CD14-positive monocyte (primary cell): Measurements from ENCODE around the gene KLRC3. TPM values are rescaled to one million over a fixed set of nuclear protein-coding genes. Genes with fewer than 3 reads are reported as not detected.
"Not testable (repeated sequence)": the region's sequence is repeated elsewhere in the genome, so short reads cannot be mapped to it uniquely, and the experiment has no call there.

ENCODE experiments used
- DNase-seq, 3 donors: peaks; one replicate each; pipeline ENCODE4 v3.0.0-alpha.2; 2011 to 2022
- H2AFZ ChIP-seq: 2 replicates; pipeline ENCODE4 v1.6.0; 2012; ENCODE audit warnings: mild to moderate bottlenecking, low read depth, low read length, inconsistent platforms; ENCODE audit not compliant: insufficient read depth, poor library complexity, severe bottlenecking
- H3K27ac ChIP-seq, 2 donors: 1 replicate in 1 of 2; 2 replicates in 1 of 2; pipeline ENCODE4 v1.5.1; 2012 to 2013; ENCODE audit warnings: low read length in 2 of 2, control low read depth in 1 of 2, inconsistent platforms in 1 of 2, low read depth in 1 of 2, mild to moderate bottlenecking in 1 of 2
- H3K27me3 ChIP-seq, 2 donors: one replicate each; pipeline versions ENCODE4 v1.6.0 to v1.6.1; 2011 to 2013; ENCODE audit warnings: low read length in 2 of 2; ENCODE audit not compliant: control insufficient read depth in 2 of 2, insufficient read depth in 2 of 2
- H3K36me3 ChIP-seq, 2 donors: replicated peaks in 1 of 2; 1 replicate in 1 of 2; 2 replicates in 1 of 2; pipeline versions ENCODE4 v1.5.1 to v1.6.1; 2012 to 2013; ENCODE audit warnings: low read length in 2 of 2, control low read depth in 1 of 2, inconsistent platforms in 1 of 2, mild to moderate bottlenecking in 1 of 2; ENCODE audit not compliant: insufficient read depth in 2 of 2, control insufficient read depth in 1 of 2
- H3K4me1 ChIP-seq, 2 donors: 1 replicate in 1 of 2; 2 replicates in 1 of 2; pipeline versions ENCODE4 v1.5.1 to v1.6.1; 2012 to 2013; ENCODE audit warnings: low read length in 2 of 2, control low read depth in 1 of 2, inconsistent platforms in 1 of 2, mild to moderate bottlenecking in 1 of 2, moderate library complexity in 1 of 2; ENCODE audit not compliant: insufficient read depth in 2 of 2, control insufficient read depth in 1 of 2
- H3K4me2 ChIP-seq: replicated peaks from 2 replicates; pipeline ENCODE3; 2012; ENCODE audit warnings: low read length, moderate library complexity, mild to moderate bottlenecking; ENCODE audit not compliant: poor library complexity, severe bottlenecking; ENCODE audit errors: extremely low read depth
- H3K4me3 ChIP-seq, 3 experiments: fragments of 200-600 bp in 1 of 3; sonication (generic) in 1 of 3; replicated peaks in 1 of 3; 1 replicate in 2 of 3; 2 replicates in 1 of 3; pipeline ENCODE4 v1.5.1; 2011 to 2013; ENCODE audit warnings: low read length in 3 of 3, mild to moderate bottlenecking in 3 of 3, control low read depth in 2 of 3, low read depth in 2 of 3, inconsistent platforms in 1 of 3, moderate library complexity in 1 of 3
- H3K79me2 ChIP-seq: 2 replicates; pipeline ENCODE4 v1.6.0; 2012; ENCODE audit warnings: mild to moderate bottlenecking, control low read depth, inconsistent platforms, low read length, moderate library complexity; ENCODE audit not compliant: insufficient read depth
- H3K9ac ChIP-seq: 2 replicates; pipeline ENCODE4 v1.6.0; 2017; ENCODE audit warnings: low read length, mild to moderate bottlenecking; ENCODE audit not compliant: insufficient read depth, poor library complexity, severe bottlenecking
- H3K9me3 ChIP-seq, 2 donors: replicated peaks in 1 of 2; 1 replicate in 1 of 2; 2 replicates in 1 of 2; pipeline versions ENCODE4 v1.5.1 to v1.6.1; 2012 to 2013; ENCODE audit warnings: low read length in 2 of 2, control low read depth in 1 of 2; ENCODE audit not compliant: control insufficient read depth in 1 of 2, insufficient read depth in 1 of 2
- H4K20me1 ChIP-seq: 2 replicates; pipeline ENCODE4 v1.6.0; 2012; ENCODE audit warnings: mild to moderate bottlenecking, low read length, control low read depth, moderate library complexity; ENCODE audit not compliant: insufficient read depth
- H3K27ac Mint-ChIP-seq, 7 donors: one replicate each; pipeline ENCODE4 v1.8.0; 2020; ENCODE audit warnings: mild to moderate bottlenecking in 7 of 7, mixed read lengths in 7 of 7, moderate library complexity in 6 of 7, inconsistent platforms in 2 of 7
- H3K27me3 Mint-ChIP-seq, 3 donors: one replicate each; pipeline ENCODE4 v1.8.0; 2021 to 2022; ENCODE audit warnings: low read depth in 3 of 3, mild to moderate bottlenecking in 3 of 3, mixed read lengths in 3 of 3, moderate library complexity in 3 of 3, inconsistent platforms in 1 of 3
- H3K36me3 Mint-ChIP-seq, 2 donors: one replicate each; pipeline ENCODE4 v1.8.0; 2020; ENCODE audit warnings: mixed read lengths in 2 of 2, inconsistent platforms in 1 of 2, mild to moderate bottlenecking in 1 of 2
- H3K4me1 Mint-ChIP-seq: one replicate; pipeline ENCODE4 v1.8.0; 2020; ENCODE audit warnings: mild to moderate bottlenecking, mixed read lengths
- H3K4me3 Mint-ChIP-seq, 2 donors: one replicate each; pipeline ENCODE4 v1.8.0; 2020; ENCODE audit warnings: mild to moderate bottlenecking in 2 of 2, mixed read lengths in 2 of 2, moderate library complexity in 1 of 2
- H3K9me3 Mint-ChIP-seq, 7 donors: one replicate each; pipeline ENCODE4 v1.8.0; 2020 to 2022; ENCODE audit warnings: mixed read lengths in 7 of 7, mild to moderate bottlenecking in 6 of 7, moderate library complexity in 6 of 7, inconsistent platforms in 2 of 7
- WGBS: methylation state at CpG from one replicate; pipeline ENCODE4 v1.1.5; 2013; ENCODE audit warnings: missing lambda C conversion rate; ENCODE audit not compliant: insufficient coverage; 5-methylcytosine and 5-hydroxymethylcytosine counted together
- intact Hi-C, 2 donors: fragments of 100-400 bp; cut with micrococcal nuclease; formaldehyde crosslinking; loops; one replicate each; pipeline versions ENCODE4 v1.15.0 to v1.15.1; 2023
- polyA plus RNA-seq, 3 donors: library from polyadenylated mRNA; depleted of rRNA in 1 of 3; unstranded in 2 of 3; stranded (reverse) in 1 of 3; fragments of 300-500 nt in 2 of 3; fragments of >200 nt in 1 of 3; fragmentation: Illumina TruSeq in 2 of 3; gene quantifications; 1 replicate in 2 of 3; 2 replicates in 1 of 3; pipeline ENCODE4 v1.2.3, GENCODE V29; 2012 to 2021

KLRC3 gene
- polyA plus RNA-seq, 3 donors: not detected

- H3K4me1 Mint-ChIP-seq, H3K27me3 Mint-ChIP-seq, H4K20me1 ChIP-seq, H3K4me3 Mint-ChIP-seq, intact Hi-C loops, H3K79me2 ChIP-seq, H3K36me3 ChIP-seq, H3K27me3 ChIP-seq, H3K4me3 ChIP-seq, H3K9me3 ChIP-seq, H3K27ac ChIP-seq, H3K4me1 ChIP-seq, H3K4me2 ChIP-seq, DNase-seq, H2AFZ ChIP-seq, H3K9me3 Mint-ChIP-seq, H3K36me3 Mint-ChIP-seq, H3K9ac ChIP-seq, H3K27ac Mint-ChIP-seq: not testable (repeated sequence)
- no CpG with 5 or more reads among the region's 2 CpGs for WGBS
Measured at GRCh38 chr12:10437601-10438000, 17.2 kb upstream of the KLRC3 start.

GRCh38 chr12:10435816-10436215 lies 15.4 kb upstream of the KLRC3 start, which contains the start of gene KLRC2:
TSS of gene KLRC2 (minus strand) at chr12:10436010. CDS start at chr12:10435986, 24 bp downstream.
- H3K4me1 Mint-ChIP-seq, H3K36me3 Mint-ChIP-seq, H3K9me3 Mint-ChIP-seq, H3K9me3 ChIP-seq, H3K36me3 ChIP-seq, H3K9ac ChIP-seq, H3K27me3 Mint-ChIP-seq, H3K4me1 ChIP-seq, H3K27ac Mint-ChIP-seq, H3K27ac ChIP-seq, DNase-seq, intact Hi-C loops, H3K4me3 Mint-ChIP-seq, H3K79me2 ChIP-seq, H4K20me1 ChIP-seq, H3K4me2 ChIP-seq, H2AFZ ChIP-seq, H3K27me3 ChIP-seq, H3K4me3 ChIP-seq: not testable (repeated sequence)
- WGBS: no CpG with 5 or more reads among the region's 3 CpGs

- intact Hi-C loops, H3K27ac Mint-ChIP-seq: not testable (repeated sequence)
Measured at GRCh38 chr12:10430623-10431022, 10.2 kb upstream of the KLRC3 start.

GRCh38 chr12:10425938-10426337 lies 5.5 kb upstream of the KLRC3 start:
- H3K27ac ChIP-seq, H3K4me3 ChIP-seq, H3K36me3 Mint-ChIP-seq, H3K27me3 Mint-ChIP-seq, H3K9me3 ChIP-seq, H2AFZ ChIP-seq, H3K27ac Mint-ChIP-seq, H3K4me2 ChIP-seq, H3K9ac ChIP-seq, H4K20me1 ChIP-seq, intact Hi-C loops, H3K4me1 Mint-ChIP-seq, DNase-seq, H3K9me3 Mint-ChIP-seq, H3K79me2 ChIP-seq, H3K36me3 ChIP-seq, H3K27me3 ChIP-seq, H3K4me3 Mint-ChIP-seq, H3K4me1 ChIP-seq: not testable (repeated sequence)
- 100% methylated on average over 1 of the region's 8 CpGs for WGBS

More at GRCh38 chr12:10430623-10431022, 10.2 kb upstream of the KLRC3 start:
- not testable (repeated sequence) for H3K9me3 ChIP-seq, H4K20me1 ChIP-seq, H3K9ac ChIP-seq, H3K27me3 ChIP-seq, H3K27me3 Mint-ChIP-seq, H3K4me3 Mint-ChIP-seq, H3K36me3 Mint-ChIP-seq, H3K27ac ChIP-seq, H3K36me3 ChIP-seq, H3K4me3 ChIP-seq, H3K4me1 ChIP-seq, H3K4me2 ChIP-seq, H3K79me2 ChIP-seq, H2AFZ ChIP-seq, H3K4me1 Mint-ChIP-seq, H3K9me3 Mint-ChIP-seq, DNase-seq
- WGBS: no CpG with 5 or more reads among the region's 4 CpGs
